Putamen (tissue), 1 donor: ENCODE results near the gene PLA2G4B.

Source experiments
- DNase-seq: peaks from one replicate; pipeline ENCODE4 v3.0.0-alpha.2; 2016; ENCODE audit warnings: low spot score

The PLA2G4B gene

DNA sequence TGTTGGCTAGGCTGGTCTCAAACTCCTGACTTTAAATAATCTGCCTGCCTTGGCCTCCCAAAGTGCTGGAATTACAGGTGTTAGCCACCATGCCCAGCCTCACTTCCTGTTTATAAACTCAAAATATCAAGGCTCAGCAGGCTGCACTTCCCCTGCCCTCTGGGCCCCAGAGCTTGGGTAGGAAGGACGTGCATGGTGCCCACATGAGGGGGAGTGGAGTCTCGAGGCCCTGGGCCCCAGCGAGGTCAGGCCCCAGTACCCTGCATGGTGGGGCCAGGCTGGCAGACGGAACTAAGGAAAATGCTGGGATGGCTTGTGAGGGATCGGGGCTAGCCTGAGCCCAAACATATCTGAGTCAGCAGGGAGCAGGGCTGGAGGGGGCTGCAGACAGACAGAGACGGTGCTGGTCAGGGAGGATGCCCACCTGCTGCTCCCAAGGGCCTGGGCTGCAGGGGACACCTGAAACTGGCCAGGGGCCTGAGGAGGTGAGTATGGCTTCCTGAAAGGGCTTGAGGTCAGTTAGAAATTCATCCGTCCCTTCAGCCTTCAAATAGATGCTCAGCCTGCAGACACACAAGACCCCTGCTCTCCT lies 50.1 kb downstream of the PLA2G4B start:
- no peak for DNase-seq

DNA sequence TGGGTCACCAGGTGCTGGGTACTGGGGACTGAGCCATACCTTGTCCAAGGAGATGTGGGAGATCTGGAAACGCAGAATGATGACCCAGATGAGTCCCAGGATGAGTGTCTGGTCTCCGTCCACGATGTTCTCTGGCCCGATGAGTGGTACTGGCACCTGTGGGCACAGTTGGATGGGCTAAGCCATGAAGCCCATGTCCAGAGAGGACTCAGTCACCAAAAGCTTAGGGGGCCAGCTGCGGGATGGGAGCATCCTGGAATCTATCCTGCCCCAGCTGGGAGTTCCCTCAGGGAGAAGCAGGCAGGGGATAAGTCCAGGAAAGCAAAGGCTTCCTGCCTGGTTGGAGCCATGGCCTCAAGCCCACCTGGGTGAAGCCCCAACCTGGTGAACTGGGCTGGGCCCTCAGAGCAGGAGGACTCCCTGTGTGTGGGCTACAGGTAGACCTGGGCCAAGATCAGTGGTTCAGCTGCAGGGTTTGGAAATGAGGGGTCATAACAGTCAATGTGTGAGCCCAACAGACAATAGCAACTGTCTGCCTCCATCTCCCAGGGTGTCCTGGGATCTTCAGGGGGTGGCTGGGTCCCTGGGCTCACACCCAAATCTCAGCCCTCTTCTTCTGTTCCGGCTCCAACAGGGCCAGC lies 51.5 kb downstream of the PLA2G4B start:
- no peak for DNase-seq

DNA sequence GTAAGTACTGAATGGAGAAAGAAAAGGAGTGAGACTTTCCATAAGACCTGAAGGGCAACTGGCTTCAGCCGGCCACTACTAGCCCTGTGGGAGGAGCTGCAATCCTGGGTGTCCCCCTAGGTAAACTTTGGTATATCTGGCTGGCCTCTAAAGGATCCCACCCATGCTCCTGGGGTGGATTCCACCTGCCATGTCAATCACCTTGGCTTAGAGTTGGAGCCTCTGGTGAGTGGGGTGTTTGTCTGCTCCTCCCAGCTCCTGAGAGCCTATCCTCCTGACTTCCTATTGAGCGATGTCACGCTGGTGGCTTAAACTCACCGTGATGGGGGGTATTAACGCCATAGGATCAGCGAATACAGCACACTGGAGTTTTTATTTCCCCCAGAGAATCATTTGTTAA lies 52.6 kb downstream of the PLA2G4B start:
- no peak for DNase-seq

DNA sequence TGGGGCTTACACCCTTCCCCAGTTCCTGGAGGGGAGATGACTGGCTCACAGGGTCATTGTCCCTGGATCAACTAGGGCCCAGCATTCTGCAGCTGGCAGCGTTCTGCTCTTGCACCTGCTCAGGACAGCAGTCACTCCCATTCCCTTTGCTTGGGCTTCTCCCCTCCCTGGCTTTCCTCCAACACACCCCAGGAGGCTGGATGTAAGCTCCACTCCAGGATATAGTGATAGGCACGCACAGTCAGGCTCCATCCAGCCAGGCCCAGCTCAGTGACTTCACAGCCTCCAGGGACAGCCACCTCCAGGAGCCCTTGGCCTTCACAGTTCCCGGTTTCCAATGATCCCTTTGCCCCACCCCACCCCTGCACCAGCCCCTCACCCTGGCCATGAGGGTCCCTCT lies 53.3 kb downstream of the PLA2G4B start:
- DNase-seq, result no peak

DNA sequence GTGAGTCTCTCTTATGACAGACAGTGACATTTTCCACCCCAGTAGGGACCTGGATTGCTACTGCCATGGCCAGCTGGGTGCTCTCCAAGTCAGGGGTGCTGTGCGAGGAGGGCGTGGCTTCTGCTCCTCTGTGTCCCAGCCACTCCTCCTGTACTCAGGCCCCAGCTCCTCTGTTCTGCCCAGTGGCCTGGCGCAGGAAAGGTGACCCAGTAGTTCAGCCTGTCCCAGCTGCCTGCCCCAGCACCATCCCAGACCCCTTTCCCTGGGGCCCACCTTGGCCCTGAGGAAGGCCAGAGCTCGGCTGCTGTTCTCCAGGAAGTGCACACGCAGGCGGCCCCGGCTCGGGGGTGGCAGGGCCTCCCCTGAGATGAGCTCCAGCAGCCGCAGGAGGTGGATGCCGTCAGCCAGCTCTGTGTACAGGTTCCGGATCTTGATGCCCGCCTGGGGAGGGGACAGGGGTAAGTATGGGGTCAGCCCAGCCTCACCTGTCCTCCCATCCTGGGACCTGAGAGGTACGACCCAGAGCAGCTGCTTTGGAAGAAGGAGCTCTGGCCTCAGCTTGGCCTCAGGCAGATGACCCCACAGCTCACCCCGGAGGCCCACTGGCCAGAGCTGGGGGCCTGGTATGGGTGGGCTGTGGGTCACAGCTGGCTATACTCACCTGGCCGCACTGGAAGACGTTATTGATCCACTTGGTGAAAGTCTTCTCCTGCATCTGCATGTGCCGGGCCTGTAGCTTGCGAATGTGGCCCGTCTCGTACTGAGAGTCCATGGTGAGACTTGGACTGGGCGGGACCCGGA lies 54.2 kb downstream of the PLA2G4B start:
- DNase-seq, result no peak

DNA sequence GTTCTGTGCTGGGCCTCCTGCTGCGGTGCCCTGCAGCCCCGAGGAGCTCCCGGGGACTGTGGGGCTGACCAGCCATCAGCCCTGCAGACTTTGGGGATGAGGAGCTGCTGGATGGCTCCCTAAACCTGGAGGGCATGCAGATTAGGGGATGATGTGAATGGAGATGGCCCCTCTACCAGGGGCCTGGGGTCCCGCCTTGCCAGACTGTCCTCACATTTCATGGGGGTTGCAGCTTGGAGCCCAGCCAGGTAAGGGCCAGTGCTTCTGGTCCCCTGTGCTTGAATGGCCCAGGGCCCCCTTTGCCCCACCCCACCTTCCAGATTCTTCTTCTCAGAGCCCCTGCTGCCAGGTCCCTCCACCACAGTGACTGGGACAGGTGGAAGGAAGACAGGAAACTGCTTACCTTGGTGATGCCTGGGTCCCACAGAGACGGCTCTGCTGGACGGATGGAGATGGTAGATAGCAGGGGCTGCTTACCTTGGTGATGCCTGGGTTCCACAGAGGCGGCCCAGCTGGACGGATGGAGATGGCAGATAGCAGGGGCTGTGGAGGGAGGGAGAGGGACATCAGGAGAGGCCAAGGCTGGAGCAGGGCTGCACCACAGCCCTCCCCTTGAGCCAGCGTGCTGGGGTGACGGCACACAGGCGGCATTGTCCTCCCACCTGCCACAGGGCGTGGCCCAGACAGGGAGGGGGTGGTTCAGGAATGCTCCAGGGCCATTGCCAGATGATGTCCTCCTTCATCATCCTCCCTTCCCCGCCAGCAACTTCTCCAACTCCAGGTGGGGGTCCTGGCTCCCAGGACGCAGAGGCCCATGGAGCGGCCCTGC lies 55.0 kb downstream of the PLA2G4B start, which contains the start of gene SPTBN5:
Gene SPTBN5, minus strand, starts transcription at position 632 of the 829 bp plus-strand sequence. Its CDS starts 556 bp downstream, at position 76.
- DNase-seq, result no peak

DNA sequence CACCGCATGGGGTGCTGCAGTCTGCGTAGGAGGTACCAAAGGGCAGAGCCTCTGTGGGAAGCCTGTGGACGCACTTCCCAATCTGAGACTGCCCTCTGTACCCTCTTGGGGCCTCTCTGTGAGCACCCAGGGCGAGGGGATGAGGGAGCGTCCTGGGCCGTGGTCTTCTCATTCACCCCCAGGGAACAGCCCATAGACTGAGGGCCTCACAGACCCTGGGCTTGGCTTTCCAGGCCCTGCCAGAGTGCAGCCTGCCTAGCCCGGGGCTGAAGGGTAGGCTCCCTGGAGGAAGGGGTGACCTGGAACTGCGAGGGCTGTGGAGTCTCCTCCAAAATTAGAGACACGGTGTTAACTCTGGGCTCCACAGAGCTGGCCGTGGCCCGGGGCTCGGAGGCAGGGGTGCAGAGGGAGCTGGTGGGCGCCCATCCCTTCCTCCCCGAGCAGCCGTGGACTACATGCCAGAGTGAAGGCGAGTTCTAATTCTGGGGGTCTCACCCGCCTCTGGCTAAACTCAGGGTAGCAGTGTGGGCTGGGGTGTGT lies 55.7 kb downstream of the PLA2G4B start:
- no peak for DNase-seq

DNA sequence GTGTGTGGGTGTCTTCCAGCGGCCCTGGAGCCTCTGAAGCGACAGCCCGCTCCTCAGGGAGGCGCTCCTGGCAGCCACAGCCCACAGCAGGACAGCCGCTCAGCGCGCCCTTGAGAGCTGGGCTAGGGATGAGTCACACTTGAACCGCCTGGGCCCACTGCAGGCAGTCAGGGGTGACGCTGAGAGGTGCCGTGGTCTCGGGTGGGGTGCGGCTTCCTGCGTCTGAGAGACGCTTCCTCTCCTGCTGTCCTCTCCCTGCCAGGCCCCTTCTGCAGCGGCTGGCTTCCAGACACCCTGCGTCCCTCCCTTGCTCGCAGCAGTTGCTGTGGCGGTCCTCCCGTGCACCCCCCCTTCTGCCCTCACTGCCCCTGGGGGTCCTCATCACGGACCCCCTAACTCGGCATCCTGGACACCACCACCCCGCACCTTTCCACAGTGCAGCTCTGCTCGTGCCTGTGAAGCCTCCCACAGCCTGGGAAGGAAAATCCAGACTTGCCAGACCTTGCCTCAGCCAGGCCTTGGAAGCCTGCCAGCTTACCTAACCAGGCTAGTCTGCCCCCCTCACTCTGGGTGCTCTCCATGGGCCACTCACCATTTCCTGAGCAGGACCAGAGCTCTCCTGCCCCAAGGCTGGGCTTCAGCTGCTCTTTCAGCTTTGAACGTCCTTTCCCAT lies 56.3 kb downstream of the PLA2G4B start:
- DNase-seq, result no peak

DNA sequence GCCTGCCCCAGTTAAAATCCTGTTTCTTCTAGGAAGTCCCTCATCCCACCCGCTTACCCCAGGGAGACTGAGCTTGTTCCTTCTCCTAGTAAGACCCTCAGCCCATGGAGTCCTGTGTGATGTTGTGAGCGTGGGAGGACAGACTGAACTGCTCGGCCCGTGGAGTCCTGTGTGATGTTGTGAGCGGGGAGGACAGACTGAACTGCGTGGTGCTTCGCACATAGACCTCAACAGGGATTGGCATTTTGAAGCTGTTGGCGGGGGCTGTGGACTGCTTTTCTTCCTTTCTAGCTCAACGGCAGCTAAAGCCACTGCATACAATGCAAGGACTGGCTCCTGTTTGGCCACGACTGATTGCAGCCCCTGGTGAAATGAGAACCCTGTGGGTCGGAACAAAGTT lies 56.8 kb downstream of the PLA2G4B start:
- no peak for DNase-seq

DNA sequence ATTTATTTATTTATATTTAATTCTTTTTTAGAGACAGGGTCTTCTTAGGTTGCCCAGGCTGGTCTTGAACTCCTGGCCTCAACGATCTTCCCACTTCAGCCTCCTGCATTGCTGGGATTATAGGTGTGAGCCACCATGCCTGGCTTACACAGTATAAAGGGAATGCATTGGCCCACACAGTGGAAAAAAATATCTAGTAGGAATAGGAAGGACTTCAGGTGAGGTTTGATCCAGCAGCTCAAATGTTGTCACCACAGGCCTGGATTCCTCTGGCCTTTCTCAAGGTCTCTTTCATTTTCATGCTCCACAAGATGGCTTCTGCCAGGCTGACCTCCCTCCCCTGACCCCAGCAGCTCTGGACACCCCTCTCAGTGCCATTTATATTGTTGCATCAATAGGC lies 57.3 kb downstream of the PLA2G4B start:
- no peak for DNase-seq

DNA sequence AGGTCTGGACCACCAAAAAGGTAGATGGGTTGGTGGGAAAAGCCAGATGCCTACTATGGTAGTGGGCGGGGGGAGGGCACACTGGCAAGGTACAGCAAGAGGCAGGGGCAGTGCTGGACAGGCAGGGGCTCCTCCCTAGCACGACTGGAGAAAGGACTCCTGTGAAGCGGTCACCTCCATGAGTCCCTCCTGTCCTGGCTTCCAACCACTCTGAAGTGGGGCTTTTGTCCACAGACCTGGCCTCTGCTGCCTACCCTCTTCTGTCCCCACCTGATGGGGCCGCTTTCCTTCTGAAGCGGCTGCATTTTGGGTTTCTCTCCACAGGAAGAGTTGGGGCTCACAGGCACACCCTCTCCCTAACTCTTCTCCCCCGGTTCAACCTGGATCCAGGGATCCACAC lies 57.9 kb downstream of the PLA2G4B start:
- DNase-seq, result no peak

DNA sequence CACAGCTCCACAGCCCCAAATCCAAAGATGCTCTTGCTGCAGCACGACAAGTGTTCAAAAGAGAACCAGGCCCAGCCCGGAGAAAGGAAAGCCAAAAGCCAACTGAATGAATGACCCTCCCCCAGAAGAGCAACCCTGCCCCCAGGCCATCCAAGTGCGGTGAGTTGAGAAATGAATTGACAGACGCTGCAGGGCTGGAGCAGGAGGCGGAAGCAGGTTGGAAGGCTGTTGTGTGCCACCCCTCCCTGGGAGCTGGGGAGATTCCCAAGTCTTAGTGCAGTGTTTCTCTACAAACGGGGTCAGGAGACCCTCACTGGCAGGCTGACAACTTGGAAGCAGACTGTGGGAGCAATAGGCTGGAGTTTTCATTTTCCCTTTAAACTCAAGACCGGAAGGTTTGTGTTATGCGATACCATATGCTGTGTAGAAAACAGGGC lies 58.7 kb downstream of the PLA2G4B start:
- DNase-seq, result no peak
